GM04504 (cell line): ENCODE results near the gene ZNF592.

Source experiments
- DNase-seq: peaks from one replicate; pipeline ENCODE4 v3.0.0-alpha.2; 2012; ENCODE audit warnings: low read depth

The ZNF592 gene

GRCh38 chr15:84781495-84781894 is 33.1 kb downstream of the ZNF592 start:
- no peak for DNase-seq

GRCh38 chr15:84782346-84782745 is 34.0 kb downstream of the ZNF592 start:
- no peak for DNase-seq

GRCh38 chr15:84783493-84784251 is 35.3 kb downstream of the ZNF592 start:
- no peak for DNase-seq

GRCh38 chr15:84784262-84784661 is 35.9 kb downstream of the ZNF592 start:
- DNase-seq = no peak

DNA sequence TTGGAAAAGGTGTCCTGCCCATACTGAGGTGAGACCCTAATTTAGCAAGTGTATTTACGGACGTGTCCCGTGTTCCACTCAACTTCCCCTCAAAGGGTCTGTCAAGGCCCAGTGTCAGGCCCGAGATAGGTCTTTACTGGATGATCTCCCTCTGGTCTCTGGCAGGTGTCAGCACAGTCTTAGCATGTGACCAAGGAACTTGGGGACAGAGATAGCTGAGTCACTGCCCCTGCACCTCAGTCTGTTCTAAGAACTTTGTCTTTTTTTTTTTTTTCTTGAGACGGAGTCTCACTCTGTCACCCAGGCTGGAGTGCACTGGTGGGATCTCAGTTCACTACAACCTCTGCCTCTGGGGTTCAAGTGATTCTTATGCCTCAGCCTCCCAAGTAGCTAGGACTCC is 36.7 kb downstream of the ZNF592 start:
- no peak for DNase-seq

- DNase-seq = no peak
Measured at GRCh38 chr15:84788500-84788899, 40.1 kb downstream of the ZNF592 start.

DNA sequence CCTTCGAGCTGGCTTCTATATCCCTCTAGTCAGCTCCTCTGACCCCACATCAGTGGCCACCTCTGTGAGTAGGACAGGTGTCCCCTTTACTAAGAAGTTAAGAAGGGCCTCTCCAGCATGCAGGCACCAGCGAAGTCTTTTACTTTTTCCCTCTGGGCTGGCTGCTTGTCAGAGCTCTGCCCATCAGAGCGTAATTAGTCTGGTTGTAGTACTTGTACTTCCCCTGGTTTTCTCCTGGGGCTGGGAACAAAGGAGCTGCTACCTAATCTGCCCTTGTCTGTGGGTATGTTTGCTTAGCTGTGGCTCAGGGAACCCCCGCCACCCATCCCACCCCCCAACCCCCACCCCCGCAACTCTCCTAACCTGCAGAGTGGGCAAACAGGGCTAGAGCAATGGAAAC is 41.4 kb downstream of the ZNF592 start:
- DNase-seq = no peak

- no peak for DNase-seq
Measured at GRCh38 chr15:84790676-84791075, 42.3 kb downstream of the ZNF592 start.

DNA sequence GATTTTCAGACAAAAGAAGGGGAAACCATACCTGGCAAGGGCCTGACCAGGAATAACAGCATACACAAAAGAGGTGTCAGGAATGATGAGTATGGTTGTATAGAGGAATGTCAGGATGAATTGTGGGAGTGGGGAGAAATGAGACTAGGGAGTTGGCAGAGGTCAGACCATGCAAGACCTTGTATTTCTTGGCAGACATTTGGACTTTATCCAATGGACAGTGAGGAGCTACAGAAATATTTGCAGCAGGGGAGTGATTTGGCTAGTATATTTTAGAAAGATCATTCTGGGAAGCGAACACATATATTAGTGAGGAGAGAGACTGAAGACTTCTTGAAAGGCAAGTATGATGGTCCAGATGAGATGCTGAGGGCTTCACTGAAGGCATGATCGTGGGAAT is 43.4 kb downstream of the ZNF592 start:
- DNase-seq = no peak

DNA sequence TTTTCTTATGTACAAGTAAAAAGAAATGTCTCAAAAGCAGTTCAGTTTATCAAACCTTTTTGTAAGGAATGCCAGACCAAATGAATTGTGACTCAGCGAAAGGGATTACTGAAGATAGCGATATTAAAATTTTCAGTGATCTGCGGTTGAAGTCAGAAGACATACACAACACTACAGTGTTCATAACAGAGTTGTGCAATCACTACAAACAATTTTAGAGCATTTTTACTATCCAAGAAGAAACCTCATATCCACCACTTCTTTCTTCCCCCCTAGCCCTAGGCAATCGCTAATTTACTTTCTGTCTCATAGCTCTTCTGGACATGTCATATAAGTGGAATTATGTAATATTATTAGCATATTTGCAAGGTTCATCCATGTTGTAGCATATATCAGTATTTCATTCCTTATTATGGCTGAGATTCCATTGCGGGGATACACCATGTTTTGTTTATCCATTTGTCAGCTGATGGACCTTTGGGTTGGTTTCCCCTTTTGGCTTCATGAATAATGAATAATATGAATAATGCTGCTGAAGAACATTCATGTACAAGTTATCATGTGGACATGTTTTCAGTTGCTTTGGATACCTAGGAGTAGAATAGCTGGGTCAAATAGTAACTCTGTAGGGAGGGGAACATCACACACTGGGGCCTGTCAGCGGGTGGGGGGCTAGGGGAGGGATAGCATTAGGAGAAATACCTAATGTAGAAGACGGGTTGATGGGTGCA is 45.2 kb downstream of the ZNF592 start:
- no peak for DNase-seq

- DNase-seq = no peak
Measured at GRCh38 chr15:84794162-84794547, 45.8 kb downstream of the ZNF592 start.

- DNase-seq = no peak
Measured at GRCh38 chr15:84795186-84795585, 46.8 kb downstream of the ZNF592 start.

DNA sequence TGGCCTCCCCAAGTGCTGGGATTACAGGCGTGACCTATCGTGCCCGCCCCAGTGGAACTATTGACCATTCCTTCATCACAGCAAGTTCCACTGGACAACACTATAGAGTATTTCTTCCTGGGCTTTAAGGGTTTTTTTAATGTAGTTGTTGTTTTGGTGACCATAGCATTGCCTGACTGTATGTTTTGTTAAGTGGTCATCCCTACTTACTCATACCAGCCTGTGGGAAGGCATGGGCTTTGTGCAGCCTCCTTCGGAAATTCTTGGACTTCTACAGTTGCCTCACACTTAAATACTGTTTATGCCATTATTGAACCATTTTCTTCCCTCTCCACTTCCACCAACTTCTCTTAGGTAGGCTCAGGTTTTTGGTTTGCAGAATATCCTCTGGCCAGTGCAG is 48.8 kb downstream of the ZNF592 start:
- no peak for DNase-seq

DNA sequence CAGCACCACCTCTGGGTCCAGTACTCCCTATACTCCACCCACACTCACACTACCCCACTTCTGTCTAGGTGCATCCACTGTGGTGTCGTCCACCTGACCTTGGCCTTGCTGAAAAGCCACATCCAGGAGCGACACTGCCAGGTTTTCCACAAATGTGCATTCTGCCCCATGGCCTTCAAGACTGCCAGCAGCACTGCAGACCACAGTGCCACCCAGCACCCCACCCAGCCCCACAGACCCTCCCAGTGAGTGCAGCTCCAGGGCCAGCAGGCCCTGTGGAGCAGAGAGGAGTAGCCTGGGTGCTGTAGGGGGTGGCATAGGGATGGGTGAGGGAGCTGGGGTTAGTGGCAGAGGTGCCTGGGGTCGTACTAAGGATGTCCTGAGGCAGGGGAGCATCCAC is 49.4 kb downstream of the ZNF592 start:
- no peak for DNase-seq

DNA sequence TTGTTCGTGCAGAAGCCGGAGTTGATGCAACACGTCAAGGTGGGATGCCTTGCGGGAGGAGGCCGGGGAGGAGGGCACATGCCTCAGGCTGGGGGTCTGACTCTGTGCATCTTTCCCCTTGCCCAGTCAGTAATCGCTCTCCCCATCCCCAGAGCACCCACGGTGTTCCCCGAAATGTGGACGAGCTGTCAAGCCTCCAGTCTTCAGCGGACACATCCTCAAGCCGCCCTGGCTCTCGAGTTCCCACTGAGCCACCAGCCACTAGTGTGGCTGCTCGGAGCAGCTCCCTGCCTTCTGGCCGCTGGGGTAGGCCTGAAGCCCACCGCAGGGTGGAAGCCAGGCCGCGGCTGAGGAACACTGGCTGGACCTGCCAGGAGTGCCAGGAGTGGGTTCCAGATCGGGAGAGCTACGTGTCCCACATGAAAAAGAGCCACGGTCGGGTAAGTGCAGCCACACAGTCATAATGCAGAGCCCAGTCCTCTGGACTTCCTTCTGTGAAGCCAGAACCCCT is 50.1 kb downstream of the ZNF592 start:
- DNase-seq = no peak

GRCh38 chr15:84799511-84800187 is 51.3 kb downstream of the ZNF592 start:
- DNase-seq = no peak

DNA sequence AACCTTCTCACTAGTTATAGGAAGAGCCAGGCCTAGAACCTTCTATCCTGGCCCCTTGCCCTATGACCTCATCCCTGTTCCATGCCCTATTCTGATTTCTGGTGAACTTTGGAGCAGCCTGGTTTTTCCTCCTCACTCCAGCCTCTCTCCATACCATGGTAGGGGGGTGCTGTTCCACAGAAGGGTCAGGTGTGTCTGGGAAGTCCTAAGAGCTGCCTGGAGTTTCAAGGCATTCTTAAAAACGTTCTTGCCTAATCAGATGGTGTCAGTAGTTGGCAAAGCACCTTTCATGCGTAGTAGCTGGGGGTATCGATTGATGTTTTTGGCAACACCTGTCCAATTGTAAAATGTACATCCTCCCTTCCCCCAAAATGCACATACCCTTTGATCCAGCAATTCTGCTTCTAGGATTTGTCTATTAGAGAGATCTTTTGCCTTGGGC is 52.0 kb downstream of the ZNF592 start:
- DNase-seq = no peak

DNA sequence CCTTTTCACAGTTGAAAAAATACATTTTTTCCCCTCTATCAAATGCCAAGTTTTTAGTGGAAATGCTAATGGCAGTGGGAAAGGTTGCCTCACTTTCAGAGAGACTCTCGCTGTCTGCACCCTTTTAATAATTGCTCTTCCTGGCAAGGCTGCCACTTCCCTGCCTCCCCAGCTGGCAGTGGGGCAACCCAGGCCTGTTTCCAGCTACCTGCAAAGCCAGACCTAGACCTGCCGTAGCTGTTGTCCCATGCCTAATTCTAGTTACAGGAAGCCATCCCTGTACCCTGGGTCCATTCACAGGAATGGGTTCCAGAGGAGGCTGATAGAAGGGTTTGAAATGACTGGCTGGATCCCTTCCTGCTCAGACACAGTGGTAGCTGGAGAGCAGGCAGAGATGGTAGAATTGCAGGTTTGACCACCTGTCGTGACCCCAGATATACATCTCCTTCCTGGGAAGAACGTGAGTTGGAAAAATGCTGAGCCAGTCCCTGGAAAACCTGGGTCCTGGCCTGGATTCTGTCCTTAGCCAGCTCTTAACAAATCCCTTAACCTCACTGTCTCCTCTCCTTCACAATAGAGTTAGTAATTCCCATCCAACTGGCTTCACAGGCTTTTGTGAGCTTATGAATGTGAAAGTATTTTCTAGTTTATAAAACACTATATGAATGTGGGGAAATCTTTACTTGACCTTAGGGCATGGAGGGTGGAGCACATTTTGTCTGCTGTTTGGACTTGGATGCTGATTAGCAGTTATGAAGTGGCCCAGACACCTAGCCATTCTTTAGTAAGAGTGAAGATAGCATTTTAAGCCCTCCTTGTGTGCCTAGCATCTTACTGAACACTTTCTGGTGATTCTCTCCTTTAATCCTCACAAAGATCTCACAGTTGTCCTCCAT is 55.9 kb downstream of the ZNF592 start:
- no peak for DNase-seq

DNA sequence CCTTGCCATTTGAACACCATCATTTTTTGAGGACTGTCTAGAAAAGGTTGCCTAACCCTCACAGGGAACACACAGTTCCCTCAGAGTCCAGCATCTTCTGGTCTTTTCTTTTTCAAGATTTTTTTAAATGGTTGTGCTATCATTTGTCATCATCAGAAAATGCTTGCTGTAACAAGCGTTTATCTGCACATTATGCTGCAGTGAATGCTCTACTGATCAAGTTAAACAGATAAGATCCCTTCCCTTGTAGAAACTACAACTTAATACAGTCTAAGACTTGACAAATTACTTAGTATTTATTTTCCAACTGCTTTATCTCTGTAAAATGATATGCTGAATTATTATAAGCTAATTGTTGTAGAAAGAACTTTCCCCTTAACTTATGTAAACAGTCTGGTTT is 56.8 kb downstream of the ZNF592 start:
- no peak for DNase-seq

GRCh38 chr15:84807228-84807627 is 58.8 kb downstream of the ZNF592 start:
- no peak for DNase-seq

GRCh38 chr15:84810073-84810840 is 61.9 kb downstream of the ZNF592 start:
- DNase-seq = peak; percentile 20
